Right kidney (tissue), 9 donors: ENCODE results near the gene INPP5E.

Experiments used
- DNase-seq: peaks from one replicate; pipeline ENCODE4 v3.0.0-alpha.2; 2016
- long read RNA-seq, 8 donors: transcript quantifications; one replicate each; lab custom pipeline, GENCODE V29; 2026

INPP5E gene
- long read RNA-seq, donor 1, full-length matches to known transcripts = 4 of 4 reads
- long read RNA-seq, donor 1, partial matches to known transcripts = 0 of 4 reads
- long read RNA-seq, donor 1, other reads (novel, unspliced or antisense) = 0 of 4 reads
- long read RNA-seq, donor 2, full-length matches to known transcripts = 4 of 4 reads
- long read RNA-seq, donor 2, partial matches to known transcripts = 0 of 4 reads
- long read RNA-seq, donor 2, other reads (novel, unspliced or antisense) = 0 of 4 reads
- long read RNA-seq, donor 3, full-length matches to known transcripts = 2 of 2 reads
- long read RNA-seq, donor 3, partial matches to known transcripts = 0 of 2 reads
- long read RNA-seq, donor 3, other reads (novel, unspliced or antisense) = 0 of 2 reads
- long read RNA-seq, donor 4, full-length matches to known transcripts = 7 of 7 reads
- long read RNA-seq, donor 4, partial matches to known transcripts = 0 of 7 reads
- long read RNA-seq, donor 4, other reads (novel, unspliced or antisense) = 0 of 7 reads
- long read RNA-seq, donor 5, full-length matches to known transcripts = 3 of 3 reads
- long read RNA-seq, donor 5, partial matches to known transcripts = 0 of 3 reads
- long read RNA-seq, donor 5, other reads (novel, unspliced or antisense) = 0 of 3 reads
- long read RNA-seq, donor 6, full-length matches to known transcripts = 7 of 7 reads
- long read RNA-seq, donor 6, partial matches to known transcripts = 0 of 7 reads
- long read RNA-seq, donor 6, other reads (novel, unspliced or antisense) = 0 of 7 reads
- long read RNA-seq, donor 7, full-length matches to known transcripts = 12 of 12 reads
- long read RNA-seq, donor 7, partial matches to known transcripts = 0 of 12 reads
- long read RNA-seq, donor 7, other reads (novel, unspliced or antisense) = 0 of 12 reads
- long read RNA-seq, donor 8, full-length matches to known transcripts = 3 of 3 reads
- long read RNA-seq, donor 8, partial matches to known transcripts = 0 of 3 reads
- long read RNA-seq, donor 8, other reads (novel, unspliced or antisense) = 0 of 3 reads

DNA sequence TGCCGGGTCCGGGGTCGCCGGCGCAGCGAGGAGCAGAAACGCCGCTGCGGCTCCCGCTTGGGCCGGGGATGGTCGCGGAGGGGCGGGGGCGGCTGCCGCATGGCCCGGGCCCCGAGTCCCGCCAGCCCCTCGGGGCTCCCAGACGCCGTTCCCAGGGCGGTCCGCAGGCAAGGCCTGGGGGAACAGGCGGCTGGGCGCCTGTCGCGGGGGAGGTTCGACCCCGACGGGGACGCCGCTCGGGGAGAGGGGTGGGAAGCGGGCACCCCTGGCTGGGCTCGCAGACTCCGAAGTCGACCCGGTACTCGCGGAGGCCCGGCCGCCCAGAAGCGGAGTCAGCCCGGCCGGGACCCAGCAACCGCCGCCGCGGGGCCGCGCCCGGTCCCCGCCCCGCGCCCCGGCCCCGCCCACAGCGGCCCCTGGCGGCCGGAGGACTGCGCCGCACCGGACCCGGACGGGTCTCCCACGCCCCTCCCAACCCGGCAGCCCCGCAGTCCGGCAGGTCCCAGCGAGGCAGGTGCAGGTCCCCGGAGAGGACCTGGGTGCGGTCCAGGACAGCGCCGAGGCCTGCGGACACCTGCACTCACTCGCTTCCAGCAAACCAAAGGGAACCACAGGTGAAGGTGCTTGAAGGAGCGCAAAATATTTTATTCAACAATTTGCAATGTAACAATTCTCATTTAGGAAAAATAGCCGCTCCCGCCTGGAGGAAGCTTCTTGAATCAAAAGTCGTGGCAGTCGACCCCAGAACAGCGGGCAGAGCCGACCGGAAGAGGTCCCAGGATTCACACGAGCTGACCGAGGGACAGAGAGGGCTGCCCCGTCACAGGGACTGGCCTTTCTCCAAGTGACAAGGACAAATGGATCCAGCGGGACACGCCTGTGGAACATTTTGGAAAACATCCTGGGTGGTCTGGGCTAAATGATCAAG lies at the start of gene INPP5E:
TSS of gene INPP5E (minus strand) at position 365 of the 928 bp plus-strand sequence. CDS start 426 bp downstream, outside the sequence.
- DNase-seq = peak; percentile 77

DNA sequence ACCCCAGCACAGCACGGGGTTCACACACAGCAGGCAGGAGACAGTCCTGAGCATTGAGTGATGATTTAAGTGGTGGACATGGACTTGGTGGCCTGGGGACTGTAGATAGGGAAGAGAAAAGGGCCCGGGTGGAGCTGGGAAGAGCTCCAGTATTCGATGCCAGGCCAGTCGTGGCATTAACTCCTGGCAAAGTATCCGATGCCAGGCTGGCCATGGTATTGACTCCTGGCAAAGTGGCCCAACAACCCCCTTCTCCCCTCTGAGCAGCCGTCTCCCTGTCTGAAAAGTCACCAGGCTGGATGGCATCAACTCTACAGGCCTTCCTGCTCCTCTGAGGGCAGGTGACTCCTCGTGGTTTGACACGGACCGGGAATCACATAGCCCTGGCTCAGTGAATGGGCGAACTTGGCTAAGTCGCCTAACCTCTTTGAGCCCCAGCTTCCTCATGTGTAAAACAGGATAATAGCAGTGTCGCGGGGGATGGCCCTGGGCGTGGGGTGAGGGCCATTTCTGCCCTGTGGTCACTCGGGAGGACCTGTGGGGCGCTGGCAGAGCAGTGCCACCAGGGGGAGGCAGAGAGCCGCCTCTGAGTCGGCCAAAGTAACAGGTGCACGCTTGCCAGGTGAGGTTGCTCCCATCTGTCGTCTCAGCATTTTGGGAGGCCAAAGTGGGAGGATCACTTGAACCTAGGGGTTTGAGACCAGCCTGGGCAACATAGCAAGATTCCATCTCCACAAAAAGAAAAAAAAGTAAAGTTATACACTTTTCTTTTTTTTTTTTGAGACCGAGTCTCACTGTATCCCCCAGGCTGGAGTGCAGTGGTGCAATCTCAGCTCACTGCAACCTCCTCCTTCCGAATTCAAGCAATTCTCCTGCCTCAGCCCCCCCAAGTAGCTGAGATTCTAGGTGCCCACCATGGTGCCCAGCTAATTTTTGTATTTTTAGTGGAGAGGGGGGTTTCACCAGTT lies 48.9 kb upstream of the INPP5E start:
- DNase-seq = peak; percentile 69

DNA sequence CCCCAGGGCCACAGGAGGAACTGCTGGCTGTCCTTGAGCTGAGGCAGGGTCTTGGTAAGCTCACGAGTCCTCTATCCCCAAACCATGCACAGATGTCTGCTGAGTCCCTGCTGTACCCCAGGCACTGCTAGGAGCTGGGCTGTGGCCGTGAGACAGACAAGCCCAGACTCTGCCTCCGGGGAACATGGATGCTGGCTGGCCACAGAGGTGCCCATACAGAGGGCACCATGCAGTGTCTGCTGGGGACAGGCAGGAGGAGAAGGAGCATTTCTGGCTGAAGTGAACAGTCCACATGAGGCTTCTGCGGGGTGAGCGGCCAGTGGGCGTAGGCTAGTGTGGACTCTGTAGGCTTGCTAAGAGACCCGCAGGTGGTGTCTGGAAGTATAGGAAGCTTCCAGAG lies 48.0 kb upstream of the INPP5E start:
- DNase-seq = no peak

GRCh38 chr9:136486823-136487620 lies 47.4 kb upstream of the INPP5E start:
- DNase-seq = no peak

DNA sequence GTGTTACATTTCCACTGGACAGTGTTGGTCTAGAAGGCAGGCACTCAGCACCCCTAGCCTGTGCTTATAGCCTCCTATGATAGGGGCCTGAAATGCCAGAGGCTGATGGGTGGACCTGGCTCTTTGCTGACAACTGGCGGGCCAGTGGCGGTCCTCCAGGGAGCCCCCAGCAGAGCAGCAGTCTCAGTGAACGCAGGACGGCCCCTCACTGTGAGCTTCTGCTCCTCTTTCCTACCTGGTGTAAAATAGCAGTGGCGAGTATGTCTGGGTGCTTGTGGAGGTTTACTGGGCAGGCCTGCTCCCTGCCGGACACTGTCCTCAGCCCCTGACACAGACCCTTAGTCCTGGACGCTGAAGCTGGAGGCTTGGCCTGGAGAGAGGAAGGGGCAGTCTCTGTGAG lies 46.5 kb upstream of the INPP5E start:
- no peak for DNase-seq

- peak; percentile 68 for DNase-seq
These were observed 45.7 kb upstream of the INPP5E start for GRCh38 chr9:136485049-136486045.

- peak; percentile 59 for DNase-seq
These were observed 44.8 kb upstream of the INPP5E start for GRCh38 chr9:136484153-136485048.

DNA sequence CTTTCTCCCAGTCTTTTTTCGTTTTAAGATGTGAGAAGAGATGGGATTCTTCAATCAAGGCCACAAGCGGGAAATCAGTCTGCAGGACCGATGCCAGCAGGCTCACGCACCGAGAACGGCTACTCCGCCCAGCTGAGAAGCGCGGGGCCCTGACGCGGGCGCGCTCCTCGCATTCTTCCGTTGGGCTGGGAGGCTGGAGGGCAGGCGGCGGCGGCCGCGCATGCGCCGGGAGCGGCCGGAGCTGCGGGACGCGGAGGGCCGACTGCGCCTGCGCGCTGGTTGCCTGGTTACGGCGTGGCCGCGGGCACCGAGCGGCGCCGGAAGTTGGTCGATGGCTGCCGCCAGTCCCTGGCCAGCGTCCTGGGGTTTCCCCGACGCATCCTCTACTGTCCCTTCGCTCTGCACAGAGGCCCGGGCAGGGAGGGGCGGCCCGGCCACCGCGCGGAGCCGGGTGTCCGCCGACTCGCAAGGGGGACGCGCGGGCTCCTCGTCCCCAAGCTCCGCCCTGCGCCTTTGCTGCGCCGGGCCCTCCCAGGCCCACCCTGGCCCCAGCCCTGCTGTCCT lies 44.0 kb upstream of the INPP5E start:
- DNase-seq = peak; percentile 100

DNA sequence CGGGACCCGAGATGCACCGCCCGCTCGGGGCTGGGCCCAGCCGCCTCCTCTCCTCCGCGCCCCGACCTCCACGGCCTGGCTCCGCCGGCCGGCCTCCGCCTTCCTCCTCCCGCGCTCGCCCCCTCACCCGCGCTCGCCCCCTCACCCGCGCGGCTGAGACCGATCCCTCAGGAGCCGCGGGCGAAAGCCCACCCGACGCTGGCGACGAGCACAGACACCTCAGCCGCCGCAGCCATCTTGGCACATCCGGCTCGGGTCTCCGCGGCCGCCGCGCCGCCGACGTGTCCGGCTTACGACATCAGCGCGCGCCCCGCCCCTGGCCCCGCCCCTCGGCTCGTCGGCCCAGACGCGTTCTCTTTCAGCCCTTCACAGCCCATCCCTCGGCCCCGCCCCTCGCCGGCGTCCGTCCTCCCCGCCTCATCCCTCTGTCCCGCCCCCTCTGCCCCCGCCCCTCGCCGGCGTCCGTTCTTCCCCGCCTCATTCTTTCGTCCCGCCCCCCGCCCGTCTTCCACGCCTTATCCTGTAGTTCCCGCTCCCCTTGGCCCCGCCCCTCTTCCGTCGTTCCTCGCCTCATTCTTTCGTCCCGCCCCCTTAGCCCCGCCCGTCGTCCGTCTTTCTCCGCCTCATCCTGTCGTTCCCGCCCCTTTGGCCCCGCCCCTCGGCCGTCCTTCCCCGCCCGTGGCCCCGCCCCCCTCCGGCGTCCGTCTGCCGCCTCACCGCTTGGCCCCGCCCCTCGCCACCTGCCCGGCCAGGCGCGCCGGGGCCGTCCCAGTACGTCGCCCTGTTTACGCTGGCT lies 43.3 kb upstream of the INPP5E start, which contains the start of gene SEC16A:
TSS of gene SEC16A (minus strand) at position 248 of the 796 bp plus-strand sequence. CDS start 5,425 bp downstream, outside the sequence.
- DNase-seq = peak; percentile 90

DNA sequence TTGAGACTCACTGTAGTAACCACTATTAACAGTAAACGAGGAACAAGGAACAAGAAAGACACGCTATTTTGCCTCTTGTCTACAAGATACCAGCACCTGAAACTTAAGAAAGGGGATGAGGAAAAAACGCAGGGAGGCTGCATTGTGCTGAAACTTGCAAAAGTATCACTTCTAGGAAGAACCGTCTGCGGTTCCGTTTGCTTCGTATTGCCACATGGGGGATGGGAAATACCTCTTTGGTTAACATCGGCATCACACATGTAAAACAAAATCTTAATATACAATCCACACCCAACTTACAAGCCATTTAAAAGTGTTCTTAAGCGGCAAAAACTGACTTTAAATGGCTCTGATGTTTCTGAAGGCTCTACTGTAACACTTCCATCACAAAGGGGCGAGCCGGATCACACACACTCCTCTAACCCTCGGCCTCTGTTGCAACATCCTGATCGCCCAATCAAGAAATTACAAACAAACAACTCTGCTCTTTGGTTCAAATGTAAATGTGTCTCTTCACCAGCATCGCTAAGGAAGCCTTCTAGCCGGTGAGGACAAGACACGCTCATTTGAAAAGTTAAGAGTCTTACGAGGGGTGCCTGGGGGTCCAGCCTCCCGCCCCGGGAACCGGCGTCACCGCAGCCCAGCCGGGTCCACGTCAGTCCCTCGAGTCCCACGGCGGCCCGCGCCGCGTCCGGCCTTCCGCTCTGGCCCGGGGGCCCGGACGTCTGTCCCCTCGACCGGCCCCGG lies 42.6 kb upstream of the INPP5E start:
- no peak for DNase-seq

DNA sequence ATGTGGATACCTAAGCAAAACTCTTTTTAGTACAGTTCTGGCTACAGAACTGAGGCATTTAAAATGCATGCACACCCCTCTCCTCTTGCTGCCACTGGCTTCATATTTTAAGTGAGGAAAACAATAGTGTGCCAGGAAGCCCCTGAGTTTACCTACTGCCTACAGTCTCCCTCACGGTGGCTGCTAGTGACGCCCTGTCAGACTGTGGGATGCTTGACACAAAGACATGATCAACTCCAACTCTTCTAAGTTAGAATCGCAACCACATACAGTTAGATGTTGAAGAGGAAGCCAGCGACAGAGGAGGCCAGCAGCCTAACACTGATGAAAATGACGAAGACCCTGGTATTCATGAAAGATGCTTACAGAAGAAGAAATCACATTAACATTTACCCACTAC lies 41.9 kb upstream of the INPP5E start:
- no peak for DNase-seq

DNA sequence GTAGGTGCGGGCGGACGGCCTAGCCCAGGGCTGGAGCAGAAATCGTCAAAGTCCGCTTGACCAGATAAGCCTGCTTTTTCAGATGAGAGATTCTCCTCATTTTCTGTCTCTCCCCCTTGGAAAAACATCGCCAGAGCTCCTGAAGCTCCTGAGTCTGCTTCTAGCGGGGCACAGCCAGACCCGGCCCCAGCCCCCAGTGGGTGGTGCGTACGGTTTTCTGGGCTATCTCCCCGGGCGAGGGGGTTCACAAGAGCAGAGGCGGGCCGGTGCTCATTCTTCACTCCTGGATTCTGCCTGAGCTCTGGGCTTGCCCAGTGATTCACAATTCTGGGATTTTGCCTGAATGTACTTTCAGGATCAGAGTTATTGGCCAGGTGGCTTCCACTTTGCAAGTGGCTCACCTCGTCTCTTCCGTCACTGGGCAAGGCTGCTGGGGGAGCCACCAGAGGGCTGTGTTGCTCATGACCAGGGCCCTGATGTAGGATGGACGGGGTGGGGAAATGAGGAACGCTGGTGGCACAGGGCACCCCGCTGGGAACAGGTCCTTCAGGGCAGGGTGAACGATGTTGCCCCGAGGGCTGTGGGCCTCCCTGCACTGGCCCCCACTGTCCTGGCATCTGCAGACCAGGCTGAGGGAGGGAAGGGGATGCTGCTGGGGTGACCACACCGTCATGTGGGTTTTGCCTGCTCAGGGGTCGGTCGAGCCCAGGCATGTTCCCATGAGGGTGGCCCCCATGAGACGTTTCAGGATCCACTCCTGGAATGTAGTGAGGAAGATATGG lies 36.9 kb upstream of the INPP5E start:
- no peak for DNase-seq

DNA sequence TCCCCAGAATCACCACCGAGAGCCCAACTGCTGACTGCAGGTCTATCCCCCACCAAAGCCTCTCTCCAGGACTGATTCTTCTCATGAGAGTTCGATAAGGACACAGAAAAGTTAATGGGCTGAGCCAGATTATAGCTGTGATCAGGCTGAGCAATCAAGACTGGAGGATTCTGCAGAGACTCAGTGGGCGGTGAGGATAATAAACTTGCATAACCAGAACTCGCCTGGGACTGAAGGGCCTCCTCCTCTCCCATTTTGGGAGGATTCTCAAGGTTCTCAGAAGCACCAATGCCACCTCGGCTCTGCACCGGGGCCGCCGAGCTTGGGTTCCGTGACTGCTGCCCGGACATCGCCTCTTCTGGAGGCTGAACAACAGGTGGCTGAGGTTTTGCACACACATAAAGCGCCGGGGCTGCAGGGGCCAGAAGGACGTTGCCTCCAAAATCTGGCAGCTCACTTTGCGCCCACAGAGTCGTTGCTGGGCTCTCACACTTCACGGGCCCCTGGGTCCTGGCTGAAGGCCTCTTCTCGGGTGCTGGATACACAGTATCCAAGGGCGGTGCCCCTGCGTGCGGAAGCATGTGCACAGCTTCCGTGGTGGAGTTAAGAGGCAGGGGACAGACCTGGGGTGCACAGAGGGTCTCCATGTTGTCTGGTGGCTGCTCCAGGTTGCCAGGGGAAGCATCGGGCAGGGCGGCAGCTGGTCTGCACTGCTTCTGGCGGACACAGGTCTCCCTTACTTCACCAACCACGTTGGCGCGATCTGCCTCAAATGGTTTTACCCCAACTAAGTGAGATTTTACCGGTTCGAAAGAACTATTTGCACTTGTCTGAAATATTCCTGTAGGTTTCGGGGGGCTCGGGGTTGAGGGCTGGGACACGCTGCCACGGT lies 35.6 kb upstream of the INPP5E start:
- DNase-seq = no peak
